Right lobe of liver (tissue), 4 donors: ENCODE results near the gene LYZL2.

Source experiments
- POLR2A ChIP-seq: fragments of 450-650 bp; IDR thresholded peaks from one replicate; pipeline ENCODE4 v1.6.1; 2017; ENCODE audit warnings: antibody characterized with exemption, mild to moderate bottlenecking
- TF ChIP-seq, protein P1 (sequence below), 4 donors: fragments of 200-600 bp in 3 of 4; fragments of 450-650 bp in 1 of 4; IDR thresholded peaks; one replicate each; pipeline versions ENCODE4 v1.5.1 to v1.8.0; 2016 to 2022; ENCODE audit warnings: antibody characterized with exemption in 4 of 4, mild to moderate bottlenecking in 2 of 4
- donor health status: DM: no; HTN: no; CAD: no.
- donor health status: DM: no; HTN: no; CAD: no.
- donor health status: DM: no; HTN: yes; CAD: no.

DNA sequence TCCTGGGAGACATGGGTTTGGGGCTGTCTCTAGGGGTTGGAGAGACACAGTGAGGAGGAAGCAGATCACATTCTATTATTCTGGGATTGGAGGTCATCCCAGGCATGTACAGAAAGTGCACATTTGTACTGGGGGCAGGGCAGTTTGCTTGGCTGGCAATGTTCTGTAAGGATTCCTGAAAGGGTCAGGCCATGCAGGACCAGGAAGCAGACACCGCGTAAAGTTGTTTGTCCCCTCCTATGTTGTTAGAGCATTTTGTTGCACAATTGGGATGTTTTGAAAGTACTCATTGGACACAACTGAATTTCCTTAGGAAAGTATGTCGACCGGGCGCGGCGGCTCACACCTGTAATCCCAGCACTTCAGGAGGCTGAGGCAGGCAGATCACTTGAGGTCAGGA, 12.5 kb downstream of the LYZL2 start:
- TF ChIP-seq, protein P1, sequence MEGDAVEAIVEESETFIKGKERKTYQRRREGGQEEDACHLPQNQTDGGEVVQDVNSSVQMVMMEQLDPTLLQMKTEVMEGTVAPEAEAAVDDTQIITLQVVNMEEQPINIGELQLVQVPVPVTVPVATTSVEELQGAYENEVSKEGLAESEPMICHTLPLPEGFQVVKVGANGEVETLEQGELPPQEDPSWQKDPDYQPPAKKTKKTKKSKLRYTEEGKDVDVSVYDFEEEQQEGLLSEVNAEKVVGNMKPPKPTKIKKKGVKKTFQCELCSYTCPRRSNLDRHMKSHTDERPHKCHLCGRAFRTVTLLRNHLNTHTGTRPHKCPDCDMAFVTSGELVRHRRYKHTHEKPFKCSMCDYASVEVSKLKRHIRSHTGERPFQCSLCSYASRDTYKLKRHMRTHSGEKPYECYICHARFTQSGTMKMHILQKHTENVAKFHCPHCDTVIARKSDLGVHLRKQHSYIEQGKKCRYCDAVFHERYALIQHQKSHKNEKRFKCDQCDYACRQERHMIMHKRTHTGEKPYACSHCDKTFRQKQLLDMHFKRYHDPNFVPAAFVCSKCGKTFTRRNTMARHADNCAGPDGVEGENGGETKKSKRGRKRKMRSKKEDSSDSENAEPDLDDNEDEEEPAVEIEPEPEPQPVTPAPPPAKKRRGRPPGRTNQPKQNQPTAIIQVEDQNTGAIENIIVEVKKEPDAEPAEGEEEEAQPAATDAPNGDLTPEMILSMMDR (IDR thresholded peaks at IDR 0.05) = no peak
- peak; percentile 30 for TF ChIP-seq POLR2A
